Limb (tissue), 2 donors: ENCODE measurements around the gene NPC1L1.

Experiments
- DNase-seq, 2 donors: peaks; one replicate each; pipeline ENCODE4 v3.0.0-alpha.2; 2016; ENCODE audit errors: extremely low spot score in 2 of 2

Gene NPC1L1

GRCh38 chr7:44476313-44476712 is 64.8 kb downstream of the NPC1L1 start:
- DNase-seq, result no peak

- DNase-seq, result no peak
Measured at GRCh38 chr7:44473295-44473694, 67.8 kb downstream of the NPC1L1 start.

GRCh38 chr7:44472843-44473242 is 68.3 kb downstream of the NPC1L1 start:
- no peak for DNase-seq

GRCh38 chr7:44471850-44472249 is 69.3 kb downstream of the NPC1L1 start:
- DNase-seq, result no peak

GRCh38 chr7:44471436-44471835 is 69.7 kb downstream of the NPC1L1 start:
- no peak for DNase-seq

GRCh38 chr7:44470628-44471245 is 70.4 kb downstream of the NPC1L1 start:
- no peak for DNase-seq

GRCh38 chr7:44470135-44470479 is 71.0 kb downstream of the NPC1L1 start:
- no peak for DNase-seq

GRCh38 chr7:44469461-44470134 is 71.5 kb downstream of the NPC1L1 start:
- DNase-seq, result no peak

GRCh38 chr7:44467217-44467548 is 73.9 kb downstream of the NPC1L1 start:
- no peak for DNase-seq

GRCh38 chr7:44466300-44467216 is 74.6 kb downstream of the NPC1L1 start:
- DNase-seq, result no peak

- no peak for DNase-seq
Measured at GRCh38 chr7:44465490-44465889, 75.6 kb downstream of the NPC1L1 start.

GRCh38 chr7:44463169-44463808 is 77.8 kb downstream of the NPC1L1 start:
- DNase-seq, result no peak
